ENCODE measurements around the gene ZDHHC18. TPM values are rescaled to one million over a fixed set of nuclear protein-coding genes. Genes with fewer than 3 reads are reported as not detected.

The ZDHHC18 gene
- total and polyA plus RNA-seq, 7 donors = 7.5 to 19.4 (median 12.3) TPM

- H3K4me1 ChIP-seq = peaks cover 0 to under 1% (median 0%) of the 10 kb centered on the region in 4 donors
- peaks cover 38 to 98% (median 71%) of the 10 kb centered on the region in 4 donors for H3K36me3 ChIP-seq
- H3K9me3 ChIP-seq = no peaks in the 10 kb centered on the region
- intact Hi-C loops (cut with DNase I) = no loop called here
- no peak for DNase-seq
- TF ChIP-seq, protein P1, sequence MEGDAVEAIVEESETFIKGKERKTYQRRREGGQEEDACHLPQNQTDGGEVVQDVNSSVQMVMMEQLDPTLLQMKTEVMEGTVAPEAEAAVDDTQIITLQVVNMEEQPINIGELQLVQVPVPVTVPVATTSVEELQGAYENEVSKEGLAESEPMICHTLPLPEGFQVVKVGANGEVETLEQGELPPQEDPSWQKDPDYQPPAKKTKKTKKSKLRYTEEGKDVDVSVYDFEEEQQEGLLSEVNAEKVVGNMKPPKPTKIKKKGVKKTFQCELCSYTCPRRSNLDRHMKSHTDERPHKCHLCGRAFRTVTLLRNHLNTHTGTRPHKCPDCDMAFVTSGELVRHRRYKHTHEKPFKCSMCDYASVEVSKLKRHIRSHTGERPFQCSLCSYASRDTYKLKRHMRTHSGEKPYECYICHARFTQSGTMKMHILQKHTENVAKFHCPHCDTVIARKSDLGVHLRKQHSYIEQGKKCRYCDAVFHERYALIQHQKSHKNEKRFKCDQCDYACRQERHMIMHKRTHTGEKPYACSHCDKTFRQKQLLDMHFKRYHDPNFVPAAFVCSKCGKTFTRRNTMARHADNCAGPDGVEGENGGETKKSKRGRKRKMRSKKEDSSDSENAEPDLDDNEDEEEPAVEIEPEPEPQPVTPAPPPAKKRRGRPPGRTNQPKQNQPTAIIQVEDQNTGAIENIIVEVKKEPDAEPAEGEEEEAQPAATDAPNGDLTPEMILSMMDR (IDR thresholded peaks at IDR 0.05) = no peak
- TF ChIP-seq EP300 (IDR thresholded peaks at IDR 0.05) = no peak
- TF ChIP-seq POLR2A (IDR thresholded peaks at IDR 0.05) = no peak
- TF ChIP-seq POLR2AphosphoS5 (IDR thresholded peaks at IDR 0.05) = no peak
- WGBS, 2 donors = 85 to 90% methylated on average over 5 of the region's 5 CpGs
- H3K4me3 ChIP-seq = no peak overlapping the region
- H3K27ac ChIP-seq = no peak overlapping the region
- no peaks in the 10 kb centered on the region for H3K27me3 ChIP-seq
These were observed 56.4 kb downstream of the ZDHHC18 start for GRCh38 chr1:26882696-26883463.

DNA sequence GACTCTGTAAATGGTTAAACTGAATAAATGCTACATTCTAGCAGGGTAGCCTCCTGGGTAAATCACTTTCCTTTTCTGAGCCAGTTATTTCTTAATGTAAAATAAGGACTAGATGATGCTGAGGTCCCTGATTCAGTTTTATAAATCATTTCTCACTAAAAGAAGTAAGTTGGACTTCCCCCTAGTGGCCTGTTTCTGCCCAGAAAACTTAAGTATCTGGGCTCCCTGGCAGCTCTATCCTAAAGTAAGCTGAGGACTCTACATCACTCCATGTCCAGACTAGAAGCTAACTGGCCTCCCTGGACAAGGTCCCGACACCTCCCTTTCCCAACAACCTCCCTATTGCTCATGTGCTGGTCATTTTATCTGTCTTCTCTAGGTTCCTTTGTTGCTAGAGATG lies 60.6 kb downstream of the ZDHHC18 start:
- WGBS, 2 donors = 85 to 96% methylated on average over 1 of the region's 1 CpG
- H3K27me3 ChIP-seq = no peaks in the 10 kb centered on the region
- H3K27ac ChIP-seq = no peak overlapping the region
- intact Hi-C loops (cut with DNase I) = no loop called here
- H3K36me3 ChIP-seq = peaks cover 24 to 76% (median 51%) of the 10 kb centered on the region in 4 donors
- H3K4me1 ChIP-seq = peaks cover 0 to 23% (median 21%) of the 10 kb centered on the region in 4 donors
- H3K9me3 ChIP-seq = no peaks in the 10 kb centered on the region
- TF ChIP-seq POLR2AphosphoS5 (IDR thresholded peaks at IDR 0.05) = no peak
- TF ChIP-seq POLR2A (IDR thresholded peaks at IDR 0.05) = no peak
- no peak for TF ChIP-seq EP300 (IDR thresholded peaks at IDR 0.05)
- TF ChIP-seq, protein P1 (IDR thresholded peaks at IDR 0.05) = peak in 1 of 4 experiments; percentile 18
- no peak overlapping the region for H3K4me3 ChIP-seq
- DNase-seq = no peak

DNA sequence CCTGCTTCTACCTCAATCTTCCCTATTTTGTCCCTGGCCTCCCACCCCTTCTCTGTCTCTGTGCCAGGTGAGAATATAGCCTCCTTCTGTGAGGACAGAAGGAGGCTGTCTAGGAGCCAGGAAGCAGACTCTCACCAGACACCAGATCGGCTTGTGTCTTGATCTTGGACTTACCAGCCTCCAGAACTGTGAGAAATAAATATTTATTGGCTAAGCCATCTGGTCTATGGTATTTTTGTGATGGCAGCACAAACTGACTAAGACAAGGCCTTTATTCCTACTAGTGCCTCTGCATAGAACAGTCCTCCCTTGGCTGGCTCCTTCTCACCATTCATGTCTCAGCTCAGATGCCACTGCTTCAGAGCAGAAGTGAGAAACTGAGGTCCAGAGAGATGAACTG lies 61.7 kb downstream of the ZDHHC18 start:
- intact Hi-C loops (cut with DNase I) = no loop called here
- WGBS, 2 donors = 93 to 95% methylated on average over 1 of the region's 1 CpG
- TF ChIP-seq EP300 (IDR thresholded peaks at IDR 0.05) (no peak), POLR2AphosphoS5 (IDR thresholded peaks at IDR 0.05) (no peak), POLR2A (IDR thresholded peaks at IDR 0.05) (no peak)
- TF ChIP-seq, protein P1 (IDR thresholded peaks at IDR 0.05) = no peak
- Histone ChIP-seq H3K27me3 (no peaks in the 10 kb centered on the region), H3K4me3 (no peak overlapping the region), H3K27ac (no peak overlapping the region), H3K9me3 (no peaks in the 10 kb centered on the region), H3K4me1 (peaks cover 0 to 23% (median 21%) of the 10 kb centered on the region in 4 donors), H3K36me3 (peaks cover 27 to 76% (median 48%) of the 10 kb centered on the region in 4 donors)
- no peak for DNase-seq

GRCh38 chr1:26889551-26890466 lies 63.3 kb downstream of the ZDHHC18 start, which contains the start of gene GPN2:
Gene GPN2 (minus strand): TSS chr1:26890283. CDS start chr1:26890096, 187 bp downstream.
- H3K36me3 ChIP-seq = peaks cover 27 to 76% (median 48%) of the 10 kb centered on the region in 4 donors
- 1% methylated on average over 89 of the region's 89 CpGs for WGBS, 2 donors
- peak within 1 kb of the TSS; percentile 66 to 81 (median 74) for H3K4me3 ChIP-seq
- peak within 1 kb of the TSS; percentile 88 to 92 (median 90) for H3K27ac ChIP-seq
- no peaks in the 10 kb centered on the region for H3K9me3 ChIP-seq
- no peaks in the 10 kb centered on the region for H3K27me3 ChIP-seq
- peaks cover 0 to 23% (median 21%) of the 10 kb centered on the region in 4 donors for H3K4me1 ChIP-seq
- DNase-seq = peak; percentile 86
- peak; percentile 80 to 92 (median 86) for TF ChIP-seq POLR2AphosphoS5 (IDR thresholded peaks at IDR 0.05)
- TF ChIP-seq POLR2A (IDR thresholded peaks at IDR 0.05) = peak; percentile 44 to 64
- TF ChIP-seq, protein P1 (IDR thresholded peaks at IDR 0.05) = no peak
- no peak for TF ChIP-seq EP300 (IDR thresholded peaks at IDR 0.05)
- intact Hi-C loops (cut with DNase I) = no loop called here
